Amniotic epithelial cell (primary cell): ENCODE measurements around the gene WASF3.
"Not testable (repeated sequence)": the region's sequence is repeated elsewhere in the genome, so short reads cannot be mapped to it uniquely, and the experiment has no call there.

ENCODE experiments used
- DNase-seq: peaks from one replicate; pipeline ENCODE4 v3.0.0-alpha.2; 2010; ENCODE audit warnings: low read depth

The WASF3 gene

GRCh38 chr13:26629260-26629825 is 71.9 kb downstream of the WASF3 start:
- peak; percentile 8 for DNase-seq

GRCh38 chr13:26635634-26636033 is 78.2 kb downstream of the WASF3 start:
- DNase-seq = not testable (repeated sequence)

- DNase-seq = not testable (repeated sequence)
Measured at GRCh38 chr13:26636073-26636472, 78.6 kb downstream of the WASF3 start.

GRCh38 chr13:26646603-26647002 is 89.1 kb downstream of the WASF3 start:
- DNase-seq = no peak

- no peak for DNase-seq
Measured at GRCh38 chr13:26651234-26651633, 93.8 kb downstream of the WASF3 start.

- DNase-seq = peak; percentile 21
Measured at GRCh38 chr13:26653310-26653709, 95.8 kb downstream of the WASF3 start.

- no peak for DNase-seq
Measured at GRCh38 chr13:26653842-26654241, 96.4 kb downstream of the WASF3 start.

GRCh38 chr13:26656919-26657318 is 99.4 kb downstream of the WASF3 start:
- peak; percentile 51 for DNase-seq

- DNase-seq = no peak
Measured at GRCh38 chr13:26658448-26659385, 101.2 kb downstream of the WASF3 start.

GRCh38 chr13:26660185-26660584 is 102.7 kb downstream of the WASF3 start:
- DNase-seq = no peak

- no peak for DNase-seq
Measured at GRCh38 chr13:26660766-26661165, 103.3 kb downstream of the WASF3 start.

- no peak for DNase-seq
Measured at GRCh38 chr13:26663791-26664190, 106.3 kb downstream of the WASF3 start.

- DNase-seq = no peak
Measured at GRCh38 chr13:26664286-26664685, 106.8 kb downstream of the WASF3 start.

- DNase-seq = no peak
Measured at GRCh38 chr13:26664876-26665275, 107.4 kb downstream of the WASF3 start.

- DNase-seq = no peak
Measured at GRCh38 chr13:26668357-26669146, 111.1 kb downstream of the WASF3 start.

- no peak for DNase-seq
Measured at GRCh38 chr13:26673890-26674289, 116.4 kb downstream of the WASF3 start.

GRCh38 chr13:26677156-26677555 is 119.7 kb downstream of the WASF3 start:
- DNase-seq = no peak

GRCh38 chr13:26678330-26678729 is 120.8 kb downstream of the WASF3 start:
- no peak for DNase-seq

GRCh38 chr13:26678796-26679195 is 121.3 kb downstream of the WASF3 start:
- no peak for DNase-seq

- peak; percentile 60 for DNase-seq
Measured at GRCh38 chr13:26679411-26680122, 122.1 kb downstream of the WASF3 start.

GRCh38 chr13:26680123-26680450 is 122.6 kb downstream of the WASF3 start:
- DNase-seq = no peak

GRCh38 chr13:26680572-26680971 is 123.1 kb downstream of the WASF3 start:
- DNase-seq = no peak
